Measurements from ENCODE around the gene C20orf204.

Gene C20orf204

GRCh38 chr20:64035066-64035932 lies 683 bp upstream of the C20orf204 start:
- no peak overlapping the region for H2AFZ ChIP-seq (ENCODE audit: low read depth)
- no peak for TF ChIP-seq CTCF (conservative IDR thresholded peaks at IDR 0.05; ENCODE audit: low read depth, low read length)
- H3K79me2 ChIP-seq (ENCODE audit: insufficient read depth, low read depth) = no peaks in the 10 kb centered on the region
- no peak overlapping the region for H3K4me3 ChIP-seq (IDR thresholded peaks at IDR 0.05; ENCODE audit: insufficient read depth, low read depth, low read length)
- H3K27ac ChIP-seq = no peak overlapping the region
- H3K9ac ChIP-seq = no peak overlapping the region
- peaks cover 29% of the 10 kb centered on the region for H3K27me3 ChIP-seq (ENCODE audit: insufficient read depth, low read depth)
- H3K4me1 ChIP-seq (ENCODE audit: low read depth, poor library complexity, severe bottlenecking) = peaks cover 21% of the 10 kb centered on the region
- H3K36me3 ChIP-seq (ENCODE audit: insufficient read depth) = no peaks in the 10 kb centered on the region
- H3K4me2 ChIP-seq = no peak overlapping the region
- no peaks in the 10 kb centered on the region for H4K20me1 ChIP-seq (ENCODE audit: insufficient read depth)

DNA sequence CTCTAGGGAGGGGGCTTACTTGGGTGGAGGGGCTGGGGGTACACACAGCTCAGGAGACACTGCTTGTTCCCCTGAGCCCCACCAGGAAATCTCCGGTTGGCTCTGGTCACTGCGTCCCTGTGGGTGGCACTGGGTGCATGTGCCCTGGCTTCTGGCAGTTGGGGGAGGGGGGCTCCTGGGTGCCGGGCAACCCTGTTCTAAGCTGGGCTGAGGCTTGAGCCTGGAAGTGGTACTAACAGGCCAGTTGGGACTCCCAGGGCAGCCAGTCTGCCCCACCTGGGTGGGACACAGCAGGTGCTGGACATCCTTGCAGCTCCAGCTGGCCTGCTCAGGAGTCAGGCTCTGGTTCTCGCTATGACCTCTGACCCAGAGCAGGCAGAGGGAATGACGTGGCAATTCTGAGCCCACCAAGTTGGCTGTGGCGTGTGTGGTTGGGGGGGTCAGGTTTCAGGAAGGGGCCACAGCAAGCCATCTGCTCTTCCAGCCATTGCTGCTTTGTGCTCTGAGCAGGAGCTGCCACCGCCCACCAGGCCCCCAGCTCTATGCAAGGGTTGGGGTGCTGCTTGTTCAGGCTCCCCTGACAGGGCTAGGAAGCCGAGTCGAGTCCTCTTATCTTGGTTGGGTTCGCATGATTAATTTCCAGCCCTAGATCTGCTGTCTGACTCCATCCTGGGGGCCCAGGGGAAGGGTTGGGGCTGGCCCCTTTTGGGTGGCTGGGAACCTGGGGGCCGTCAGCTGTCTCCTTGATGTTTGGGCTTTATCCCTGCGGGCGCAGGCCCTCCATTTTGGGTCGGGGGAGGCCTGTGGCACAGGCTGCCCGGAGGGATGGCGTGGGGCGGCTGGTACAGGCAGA lies 590 bp downstream of the C20orf204 start:
- H2AFZ ChIP-seq (ENCODE audit: low read depth) = no peak overlapping the region
- no peak overlapping the region for H3K4me2 ChIP-seq
- TF ChIP-seq CTCF (conservative IDR thresholded peaks at IDR 0.05; ENCODE audit: low read depth, low read length) = no peak
- H3K79me2 ChIP-seq (ENCODE audit: insufficient read depth, low read depth) = no peaks in the 10 kb centered on the region
- H3K36me3 ChIP-seq (ENCODE audit: insufficient read depth) = no peaks in the 10 kb centered on the region
- no peak overlapping the region for H3K9ac ChIP-seq
- peaks cover 41% of the 10 kb centered on the region for H3K27me3 ChIP-seq (ENCODE audit: insufficient read depth, low read depth)
- no peak overlapping the region for H3K4me3 ChIP-seq (IDR thresholded peaks at IDR 0.05; ENCODE audit: insufficient read depth, low read depth, low read length)
- peaks cover 21% of the 10 kb centered on the region for H3K4me1 ChIP-seq (ENCODE audit: low read depth, poor library complexity, severe bottlenecking)
- H3K27ac ChIP-seq = no peak overlapping the region
- H4K20me1 ChIP-seq (ENCODE audit: insufficient read depth) = no peaks in the 10 kb centered on the region

DNA sequence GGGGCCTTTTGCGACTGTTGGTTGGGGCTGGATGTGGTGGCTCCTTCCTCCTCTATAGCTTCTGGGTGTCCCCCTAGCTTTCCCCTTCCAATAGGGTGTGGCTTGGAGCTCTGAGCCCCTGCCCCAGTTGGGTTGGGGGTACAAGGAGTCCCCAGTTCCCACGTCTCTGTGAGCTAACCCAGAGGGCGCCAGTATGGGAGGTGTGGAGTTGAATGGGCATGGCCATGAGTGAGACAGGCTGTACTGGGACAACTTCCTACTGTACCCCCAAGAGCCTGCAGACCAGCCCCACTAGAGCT lies 1.2 kb downstream of the C20orf204 start:
- Histone ChIP-seq H3K4me3 (IDR thresholded peaks at IDR 0.05; ENCODE audit: insufficient read depth, low read depth, low read length) (no peak overlapping the region), H3K27me3 (ENCODE audit: insufficient read depth, low read depth) (peaks cover 47% of the 10 kb centered on the region), H3K36me3 (ENCODE audit: insufficient read depth) (no peaks in the 10 kb centered on the region), H2AFZ (ENCODE audit: low read depth) (no peak overlapping the region), H4K20me1 (ENCODE audit: insufficient read depth) (no peaks in the 10 kb centered on the region), H3K79me2 (ENCODE audit: insufficient read depth, low read depth) (no peaks in the 10 kb centered on the region), H3K27ac (no peak overlapping the region), H3K4me2 (peak overlapping the region; percentile 92; the same call in 1 of the 2 replicates), H3K9ac (no peak overlapping the region), H3K4me1 (ENCODE audit: low read depth, poor library complexity, severe bottlenecking) (peaks cover 23% of the 10 kb centered on the region)
- TF ChIP-seq CTCF (conservative IDR thresholded peaks at IDR 0.05; ENCODE audit: low read depth, low read length) = no peak

DNA sequence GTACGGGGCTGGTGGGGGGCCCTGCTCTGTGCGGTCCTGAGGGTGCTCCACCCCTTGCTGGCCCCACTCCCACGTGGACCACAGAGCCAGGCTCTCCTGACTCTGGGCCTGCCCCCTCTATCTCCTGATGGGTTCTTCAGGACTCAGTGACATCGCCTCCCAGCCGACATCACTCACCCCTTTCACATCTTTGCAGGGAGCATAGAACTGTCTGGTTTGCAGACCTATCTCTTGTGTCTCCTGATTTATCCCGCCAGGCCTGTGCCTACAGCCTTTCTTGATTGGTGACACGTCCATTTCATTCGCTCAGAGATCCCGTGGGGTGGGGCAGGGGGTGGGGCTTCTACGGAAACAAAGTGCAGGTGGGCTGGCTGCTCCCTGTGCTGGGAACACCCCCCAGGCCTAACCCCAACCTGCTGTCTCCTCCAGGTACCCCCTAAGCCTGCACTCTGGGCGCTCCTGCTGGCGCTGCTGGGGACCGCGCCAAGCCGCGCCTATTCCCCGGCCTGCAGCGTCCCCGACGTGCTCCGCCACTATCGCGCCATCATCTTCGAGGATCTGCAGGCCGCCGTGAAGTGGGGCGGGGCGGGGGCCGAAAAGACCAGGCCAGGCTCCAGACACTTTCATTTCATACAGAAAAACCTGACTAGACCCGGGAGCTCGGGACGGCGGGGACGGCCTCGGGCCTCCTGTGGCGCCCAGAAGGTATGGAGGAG lies 1.7 kb downstream of the C20orf204 start:
- no peak overlapping the region for H3K9ac ChIP-seq
- peak overlapping the region; percentile 92 for H3K4me2 ChIP-seq
- no peaks in the 10 kb centered on the region for H3K79me2 ChIP-seq (ENCODE audit: insufficient read depth, low read depth)
- H4K20me1 ChIP-seq (ENCODE audit: insufficient read depth) = no peaks in the 10 kb centered on the region
- H3K36me3 ChIP-seq (ENCODE audit: insufficient read depth) = no peaks in the 10 kb centered on the region
- no peak overlapping the region for H2AFZ ChIP-seq (ENCODE audit: low read depth)
- peaks cover 51% of the 10 kb centered on the region for H3K27me3 ChIP-seq (ENCODE audit: insufficient read depth, low read depth)
- H3K27ac ChIP-seq = no peak overlapping the region
- no peak for TF ChIP-seq CTCF (conservative IDR thresholded peaks at IDR 0.05; ENCODE audit: low read depth, low read length)
- no peak overlapping the region for H3K4me3 ChIP-seq (IDR thresholded peaks at IDR 0.05; ENCODE audit: insufficient read depth, low read depth, low read length)
- peaks cover 24% of the 10 kb centered on the region for H3K4me1 ChIP-seq (ENCODE audit: low read depth, poor library complexity, severe bottlenecking)
